OCI-LY7 (cell line): ENCODE data around the gene STK33.

Experiments
- CTCF ChIP-seq: fragments of 200-600 bp; sonication (generic); conservative IDR thresholded peaks from 2 replicates; pipeline ENCODE4 v1.5.1; 2014; ENCODE audit warnings: mild to moderate bottlenecking, antibody characterized with exemption, low read length, moderate library complexity, mixed read lengths
- EZH2phosphoT487 ChIP-seq: fragments of 200-600 bp; sonication (generic); IDR thresholded peaks from 2 replicates; pipeline ENCODE4 v1.6.1; 2018; ENCODE audit warnings: low read depth, borderline replicate concordance, mild to moderate bottlenecking, mixed run types, antibody characterized with exemption, low read length, moderate library complexity, mixed read lengths

GRCh38 chr11:8426076-8426475 is 168.0 kb downstream of the STK33 start:
- no peak for TF ChIP-seq EZH2phosphoT487
- no peak for TF ChIP-seq CTCF
